Calu3 (cell line): ENCODE data around the gene PRDM2. TPM values are rescaled to one million over a fixed set of nuclear protein-coding genes. Genes with fewer than 3 reads are reported as not detected.

ENCODE experiments used
- BruUV-seq: library from RNA; stranded (reverse); fragments of 400-500 nt; replicated peaks from 2 replicates; lab custom pipeline; 2021; lab: Mats Ljungman, UMichigan
- CTCF ChIA-PET: fragments of 300-600 bp; sonication (Branson Sonifier 250); formaldehyde crosslinking; loops from one replicate; lab custom pipeline; 2022; ENCODE audit warnings: antibody characterized with exemption; lab: Charles Lee
- DNase-seq: peaks from one replicate; pipeline ENCODE4 v3.0.0; 2022
- H3K27ac Mint-ChIP-seq: one replicate; pipeline ENCODE4 v1.8.0; 2022; ENCODE audit warnings: mixed read lengths; ENCODE audit not compliant: unreplicated experiment
- H3K27me3 Mint-ChIP-seq: one replicate; pipeline ENCODE4 v1.8.0; 2022; ENCODE audit warnings: mixed read lengths; ENCODE audit not compliant: unreplicated experiment
- H3K36me3 Mint-ChIP-seq: one replicate; pipeline ENCODE4 v1.8.0; 2022; ENCODE audit warnings: mild to moderate bottlenecking, moderate library complexity, mixed read lengths; ENCODE audit not compliant: insufficient read depth, unreplicated experiment
- H3K4me1 Mint-ChIP-seq: one replicate; pipeline ENCODE4 v1.8.0; 2022; ENCODE audit warnings: mild to moderate bottlenecking, low read depth, mixed read lengths; ENCODE audit not compliant: unreplicated experiment
- H3K4me3 Mint-ChIP-seq: one replicate; pipeline ENCODE4 v1.8.0; 2022; ENCODE audit warnings: mild to moderate bottlenecking, low read depth, moderate library complexity, mixed read lengths; ENCODE audit not compliant: unreplicated experiment
- H3K9me3 Mint-ChIP-seq: one replicate; pipeline ENCODE4 v1.8.0; 2022; ENCODE audit warnings: low read depth, mixed read lengths; ENCODE audit not compliant: unreplicated experiment
- CTCF ChIP-seq: fragments of 200-600 bp; IDR thresholded peaks from one replicate; pipeline ENCODE4 v1.8.0; 2022; ENCODE audit warnings: antibody characterized with exemption; ENCODE audit not compliant: unreplicated experiment
- intact Hi-C: fragments of 100-400 bp; cut with micrococcal nuclease; formaldehyde crosslinking; loops from one replicate; pipeline ENCODE4 v1.10.0; 2022; ENCODE audit not compliant: unreplicated experiment
- total RNA-seq: library from RNA; stranded (reverse); gene quantifications from 2 replicates; pipeline ENCODE4 v1.2.3, GENCODE V29; 2022

The PRDM2 gene
- total RNA-seq, 1 experiment from 2014 or later = 29.9 TPM

GRCh38 chr1:13661539-13661938, 38.4 kb upstream of the PRDM2 start:
- no TSS peak for BruUV-seq
- TF ChIP-seq CTCF = no peak
- no peaks in the 10 kb centered on the region for H3K36me3 Mint-ChIP-seq
- intact Hi-C loops = no loop called here
- peaks cover 3% of the 10 kb centered on the region for H3K9me3 Mint-ChIP-seq
- no peak overlapping the region for H3K4me3 Mint-ChIP-seq
- DNase-seq = no peak
- H3K27ac Mint-ChIP-seq = no peak overlapping the region
- CTCF ChIA-PET = no interaction called here
- H3K4me1 Mint-ChIP-seq = no peaks in the 10 kb centered on the region
- no peaks in the 10 kb centered on the region for H3K27me3 Mint-ChIP-seq

- intact Hi-C loops = no loop called here
- H3K4me3 Mint-ChIP-seq = no peak overlapping the region
- TF ChIP-seq CTCF = no peak
- CTCF ChIA-PET = no interaction called here
- no TSS peak for BruUV-seq
- no peaks in the 10 kb centered on the region for H3K4me1 Mint-ChIP-seq
- no peak for DNase-seq
- H3K36me3 Mint-ChIP-seq = no peaks in the 10 kb centered on the region
- H3K27ac Mint-ChIP-seq = no peak overlapping the region
- H3K9me3 Mint-ChIP-seq = peaks cover 3% of the 10 kb centered on the region
- no peaks in the 10 kb centered on the region for H3K27me3 Mint-ChIP-seq
Measured at GRCh38 chr1:13662493-13662892, 37.5 kb upstream of the PRDM2 start.

- Mint-ChIP-seq H3K9me3 (peaks cover 3% of the 10 kb centered on the region), H3K4me1 (no peaks in the 10 kb centered on the region), H3K4me3 (no peak overlapping the region), H3K36me3 (no peaks in the 10 kb centered on the region), H3K27ac (no peak overlapping the region), H3K27me3 (no peaks in the 10 kb centered on the region)
- no peak for TF ChIP-seq CTCF
- no TSS peak for BruUV-seq
- DNase-seq = no peak
- intact Hi-C loops = no loop called here
- CTCF ChIA-PET = no interaction called here
Measured at GRCh38 chr1:13663969-13664368, 36.0 kb upstream of the PRDM2 start.

- intact Hi-C loops = no loop called here
- no peaks in the 10 kb centered on the region for H3K36me3 Mint-ChIP-seq
- no TSS peak for BruUV-seq
- H3K4me3 Mint-ChIP-seq = no peak overlapping the region
- peaks cover under 1% of the 10 kb centered on the region for H3K9me3 Mint-ChIP-seq
- no peaks in the 10 kb centered on the region for H3K27me3 Mint-ChIP-seq
- no peaks in the 10 kb centered on the region for H3K4me1 Mint-ChIP-seq
- no peak overlapping the region for H3K27ac Mint-ChIP-seq
- TF ChIP-seq CTCF = no peak
- DNase-seq = no peak
- CTCF ChIA-PET = no interaction called here
Measured at GRCh38 chr1:13664451-13664850, 35.5 kb upstream of the PRDM2 start.
